Astrocyte of the spinal cord (primary cell): ENCODE results near the gene ACP3.

Source experiments
- DNase-seq: peaks from one replicate; pipeline ENCODE4 v3.0.0; 2011; ENCODE audit warnings: low read depth, low spot score
- H3K4me3 ChIP-seq: 2 replicates; pipeline ENCODE4 v1.5.1; 2011; ENCODE audit warnings: low read depth, mild to moderate bottlenecking, low read length, moderate library complexity
- CTCF ChIP-seq: IDR thresholded peaks from 2 replicates; pipeline ENCODE4 v1.5.1; 2012; ENCODE audit warnings: low read depth, mild to moderate bottlenecking, low read length, inconsistent platforms
- in situ Hi-C: cut with HindIII; loops from 2 replicates; pipeline ENCODE4 v1.10.0; 2017; ENCODE audit warnings: low sequenced_read_pairs

Gene ACP3

GRCh38 chr3:132283916-132284405 lies 33.2 kb upstream of the ACP3 start:
- no peak for TF ChIP-seq CTCF
- DNase-seq = no peak
- H3K4me3 ChIP-seq = no peak overlapping the region
- in situ Hi-C loops = no loop called here

- in situ Hi-C loops = no loop called here
- DNase-seq = no peak
- no peak for TF ChIP-seq CTCF
- no peak overlapping the region for H3K4me3 ChIP-seq
These were observed 32.2 kb upstream of the ACP3 start for GRCh38 chr3:132284781-132285619.

- DNase-seq = no peak
- H3K4me3 ChIP-seq = no peak overlapping the region
- in situ Hi-C loops = no loop called here
- TF ChIP-seq CTCF = no peak
These were observed 31.6 kb upstream of the ACP3 start for GRCh38 chr3:132285620-132285945.

- no peak overlapping the region for H3K4me3 ChIP-seq
- in situ Hi-C loops = no loop called here
- DNase-seq = no peak
- TF ChIP-seq CTCF = no peak
These were observed 31.2 kb upstream of the ACP3 start for GRCh38 chr3:132286035-132286434.

GRCh38 chr3:132288357-132288756 lies 28.9 kb upstream of the ACP3 start:
- TF ChIP-seq CTCF = no peak
- H3K4me3 ChIP-seq = no peak overlapping the region
- no peak for DNase-seq
- in situ Hi-C loops = no loop called here

GRCh38 chr3:132289316-132289715 lies 27.9 kb upstream of the ACP3 start:
- no peak for TF ChIP-seq CTCF
- in situ Hi-C loops = no loop called here
- no peak overlapping the region for H3K4me3 ChIP-seq
- no peak for DNase-seq

- in situ Hi-C loops = no loop called here
- TF ChIP-seq CTCF = no peak
- no peak overlapping the region for H3K4me3 ChIP-seq
- DNase-seq = no peak
These were observed 26.4 kb upstream of the ACP3 start for GRCh38 chr3:132290833-132291232.
